Gastrocnemius medialis (tissue), 4 donors: ENCODE data around the gene ABCA8. TPM values are rescaled to one million over a fixed set of nuclear protein-coding genes. Genes with fewer than 3 reads are reported as not detected.
A peak's percentile ranks its signal among the peaks of the same experiment; 100 is the strongest.

Source experiments
- ATAC-seq, 2 donors: fragments of 150-250 bp; one replicate each; pipeline ENCODE4 v1.9.1; 2016
- DNase-seq, 2 donors: peaks; one replicate each; pipeline ENCODE4 v3.0.0-alpha.2; 2019
- H3K27ac ChIP-seq, 4 donors: fragments of 200-600 bp; sonication (generic); 1 replicate in 1 of 4; 2 replicates in 3 of 4; pipeline ENCODE4 v1.5.1; 2016 to 2018; ENCODE audit warnings: mild to moderate bottlenecking in 2 of 4, moderate library complexity in 1 of 4
- H3K27me3 ChIP-seq, 3 donors: fragments of 200-600 bp; sonication (generic) in 2 of 3; 1 replicate in 1 of 3; 2 replicates in 2 of 3; pipeline versions ENCODE4 v1.5.1 to v1.6.0; 2016 to 2019; ENCODE audit warnings: mild to moderate bottlenecking in 1 of 3, moderate library complexity in 1 of 3
- H3K36me3 ChIP-seq, 2 donors: fragments of 200-600 bp; sonication (generic) in 1 of 2; one replicate each; pipeline ENCODE4 v1.5.1; 2017 to 2018
- H3K4me1 ChIP-seq, 2 donors: fragments of 200-600 bp; sonication (generic) in 1 of 2; one replicate each; pipeline ENCODE4 v1.5.1; 2016 to 2017; ENCODE audit warnings: mild to moderate bottlenecking in 2 of 2
- H3K4me3 ChIP-seq, 4 donors: fragments of 200-600 bp; sonication (generic) in 3 of 4; 1 replicate in 1 of 4; 2 replicates in 3 of 4; pipeline ENCODE4 v1.5.1; 2016 to 2019; ENCODE audit warnings: mild to moderate bottlenecking in 2 of 4
- H3K9me3 ChIP-seq, 3 donors: fragments of 200-600 bp; sonication (generic) in 2 of 3; 1 replicate in 1 of 3; 2 replicates in 2 of 3; pipeline ENCODE4 v1.5.1; 2016 to 2019
- POLR2A ChIP-seq, 2 donors: fragments of 450-650 bp; IDR thresholded peaks; one replicate each; pipeline ENCODE4 v1.6.1; 2017; ENCODE audit warnings: antibody characterized with exemption in 2 of 2, mild to moderate bottlenecking in 2 of 2, moderate library complexity in 2 of 2
- in situ Hi-C, 4 donors: fragments of 200-750 bp; cut with MboI; loops; one replicate each; pipeline versions ENCODE4 v1.15.0 to v1.8.0; 2017; ENCODE audit warnings: low sequenced_read_pairs in 4 of 4
- intact Hi-C: fragments of 100-400 bp; cut with DNase I; formaldehyde crosslinking; loops from one replicate; pipeline ENCODE4 v1.15.1; 2023; ENCODE audit warnings: low total_unique reads
- total RNA-seq, 4 donors: library from RNA; depleted of rRNA; stranded (reverse); fragments of >200 nt; gene quantifications; one replicate each; pipeline versions ENCODE4 v1.1.0 to v1.2.3, GENCODE V29; 2016
- TF ChIP-seq, protein P1 (sequence below), 5 experiments: fragments of 450-650 bp in 3 of 5; fragments of 200-600 bp in 2 of 5; sonication (generic) in 2 of 5; IDR thresholded peaks in 4 of 5; conservative IDR thresholded peaks in 1 of 5; 1 replicate in 4 of 5; 2 replicates in 1 of 5; pipeline ENCODE4 v1.5.1; 2016 to 2019; ENCODE audit warnings: antibody characterized with exemption in 5 of 5, mild to moderate bottlenecking in 3 of 5, moderate library complexity in 3 of 5

Gene ABCA8
- total RNA-seq, 4 donors from 2014 or later = 8.4 to 24.9 (median 21.7) TPM

DNA sequence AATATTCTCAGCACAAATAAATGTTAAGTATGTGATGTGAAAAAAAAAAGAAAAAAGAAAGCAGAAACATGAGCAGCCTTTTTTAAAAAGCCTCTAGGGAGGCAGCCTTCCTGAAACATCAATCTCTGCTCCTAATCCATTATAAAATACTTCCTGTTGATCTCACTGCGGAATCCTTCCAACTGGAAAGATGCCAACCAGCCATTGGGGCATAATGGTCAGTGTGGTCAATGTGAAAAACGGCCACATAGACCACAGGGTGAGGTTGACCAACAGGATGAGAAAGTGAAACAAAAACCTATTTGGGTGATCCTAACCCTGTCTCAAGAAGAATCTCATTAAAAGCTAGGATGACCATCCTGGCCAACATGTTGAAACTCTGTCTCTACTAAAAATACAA is 26.1 kb upstream of the ABCA8 start:
- ATAC-seq (peak; percentile 33 to 69), DNase-seq (peak in 1 of 2 donors; percentile 46)
- intact Hi-C loops = no loop called here
- Histone ChIP-seq H3K4me1 (no peaks in the 10 kb centered on the region), H3K27me3 (no peaks in the 10 kb centered on the region), H3K27ac (peak overlapping the region in 1 of 4 donors; percentile 15), H3K36me3 (peaks cover 0 to 35% of the 10 kb centered on the region in 2 donors), H3K9me3 (no peaks in the 10 kb centered on the region), H3K4me3 (no peak overlapping the region)
- no peak for TF ChIP-seq POLR2A (IDR thresholded peaks at IDR 0.05)
- in situ Hi-C loops = no loop called here

DNA sequence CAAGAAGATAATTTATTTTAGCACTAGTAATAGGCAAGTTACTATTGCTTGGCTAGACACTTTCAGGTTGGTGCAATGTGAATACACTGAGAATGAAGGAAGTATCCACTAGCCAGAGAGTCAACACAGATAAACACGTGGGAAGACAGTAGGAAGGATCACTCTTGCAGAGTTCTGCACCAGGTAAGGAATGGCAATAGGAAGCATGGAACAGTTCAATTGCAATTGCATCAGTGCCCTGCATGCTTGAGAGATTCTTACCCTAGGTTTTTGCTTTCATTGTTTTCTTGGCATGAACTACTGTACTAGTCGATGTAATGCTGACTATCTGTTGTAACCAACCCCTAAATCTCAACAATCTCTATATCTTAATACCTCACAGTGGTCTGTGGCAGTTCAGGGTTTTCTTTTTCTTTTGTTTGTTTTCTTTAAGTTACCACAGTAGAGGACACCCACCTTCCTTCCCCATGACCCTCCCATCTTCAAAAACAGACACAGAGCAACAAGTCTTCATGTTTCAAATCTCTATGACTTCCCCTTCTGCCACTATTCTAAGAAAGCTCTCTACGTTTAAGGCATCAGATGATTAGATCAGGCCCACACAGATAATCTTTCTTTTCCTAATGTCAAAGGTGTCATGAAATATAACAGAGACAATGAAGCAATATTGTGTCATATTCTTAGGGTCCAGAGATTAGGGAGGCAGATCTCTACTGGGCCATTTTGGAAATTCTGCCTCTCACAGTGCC is 18.1 kb upstream of the ABCA8 start:
- intact Hi-C loops = no loop called here
- Histone ChIP-seq H3K27me3 (no peaks in the 10 kb centered on the region), H3K4me3 (no peak overlapping the region), H3K4me1 (no peaks in the 10 kb centered on the region), H3K9me3 (no peaks in the 10 kb centered on the region), H3K27ac (no peak overlapping the region), H3K36me3 (peaks cover 0 to 33% of the 10 kb centered on the region in 2 donors)
- TF ChIP-seq POLR2A (IDR thresholded peaks at IDR 0.05) = no peak
- TF ChIP-seq, protein P1, sequence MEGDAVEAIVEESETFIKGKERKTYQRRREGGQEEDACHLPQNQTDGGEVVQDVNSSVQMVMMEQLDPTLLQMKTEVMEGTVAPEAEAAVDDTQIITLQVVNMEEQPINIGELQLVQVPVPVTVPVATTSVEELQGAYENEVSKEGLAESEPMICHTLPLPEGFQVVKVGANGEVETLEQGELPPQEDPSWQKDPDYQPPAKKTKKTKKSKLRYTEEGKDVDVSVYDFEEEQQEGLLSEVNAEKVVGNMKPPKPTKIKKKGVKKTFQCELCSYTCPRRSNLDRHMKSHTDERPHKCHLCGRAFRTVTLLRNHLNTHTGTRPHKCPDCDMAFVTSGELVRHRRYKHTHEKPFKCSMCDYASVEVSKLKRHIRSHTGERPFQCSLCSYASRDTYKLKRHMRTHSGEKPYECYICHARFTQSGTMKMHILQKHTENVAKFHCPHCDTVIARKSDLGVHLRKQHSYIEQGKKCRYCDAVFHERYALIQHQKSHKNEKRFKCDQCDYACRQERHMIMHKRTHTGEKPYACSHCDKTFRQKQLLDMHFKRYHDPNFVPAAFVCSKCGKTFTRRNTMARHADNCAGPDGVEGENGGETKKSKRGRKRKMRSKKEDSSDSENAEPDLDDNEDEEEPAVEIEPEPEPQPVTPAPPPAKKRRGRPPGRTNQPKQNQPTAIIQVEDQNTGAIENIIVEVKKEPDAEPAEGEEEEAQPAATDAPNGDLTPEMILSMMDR (IDR thresholded peaks at IDR 0.05 in 4 of 5, conservative IDR thresholded peaks at IDR 0.05 in 1 of 5) = no peak
- no peak for DNase-seq
- ATAC-seq = no peak
- in situ Hi-C loops = loop anchor here in 2 of 4 donors (5.0 to 10.0 kb wide), 2 partner anchors 196 to 198 kb away; no protein-coding TSS in a partner anchor

DNA sequence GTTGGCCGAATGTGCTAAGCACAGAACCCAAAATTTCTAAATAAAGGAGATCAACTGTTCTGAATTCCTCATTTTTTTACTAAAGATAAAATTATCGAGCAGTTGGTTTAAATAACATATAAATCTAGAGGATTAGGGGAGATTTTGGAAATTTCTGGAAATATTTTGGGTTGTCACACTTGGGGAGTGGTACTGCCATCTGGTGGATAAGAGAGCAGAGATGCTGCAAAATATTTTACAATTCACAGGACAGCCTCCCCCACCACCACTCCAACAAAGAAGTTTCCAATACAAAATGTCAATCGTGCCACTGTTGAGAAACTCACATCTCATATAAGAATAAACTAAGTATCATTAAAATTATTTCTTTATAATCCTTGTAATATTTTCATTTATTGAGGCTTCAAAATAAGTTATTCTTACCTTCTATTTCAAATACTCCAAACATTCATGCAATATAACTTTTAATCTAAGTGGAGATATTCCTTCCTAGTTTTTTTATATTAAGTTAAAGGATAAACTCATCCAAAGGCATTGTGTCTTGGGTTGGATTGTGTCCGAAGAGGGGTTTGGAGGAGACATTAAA is 17.0 kb upstream of the ABCA8 start:
- Histone ChIP-seq H3K27ac (no peak overlapping the region), H3K4me3 (no peak overlapping the region), H3K36me3 (peaks cover 0 to 32% of the 10 kb centered on the region in 2 donors), H3K27me3 (no peaks in the 10 kb centered on the region), H3K4me1 (no peaks in the 10 kb centered on the region), H3K9me3 (no peaks in the 10 kb centered on the region)
- no peak for DNase-seq
- ATAC-seq = no peak
- TF ChIP-seq POLR2A (IDR thresholded peaks at IDR 0.05) = no peak
- TF ChIP-seq, protein P1 (IDR thresholded peaks at IDR 0.05 in 4 of 5, conservative IDR thresholded peaks at IDR 0.05 in 1 of 5) = peak; percentile 25 to 52 (median 44)
- in situ Hi-C loops = loop anchor here in 2 of 4 donors (5.0 to 10.0 kb wide), 2 partner anchors 195 to 197 kb away; no protein-coding TSS in a partner anchor
- intact Hi-C loops = loop anchor here (1.0 kb wide), 1 partner anchor 196 kb away; no protein-coding TSS in a partner anchor

DNA sequence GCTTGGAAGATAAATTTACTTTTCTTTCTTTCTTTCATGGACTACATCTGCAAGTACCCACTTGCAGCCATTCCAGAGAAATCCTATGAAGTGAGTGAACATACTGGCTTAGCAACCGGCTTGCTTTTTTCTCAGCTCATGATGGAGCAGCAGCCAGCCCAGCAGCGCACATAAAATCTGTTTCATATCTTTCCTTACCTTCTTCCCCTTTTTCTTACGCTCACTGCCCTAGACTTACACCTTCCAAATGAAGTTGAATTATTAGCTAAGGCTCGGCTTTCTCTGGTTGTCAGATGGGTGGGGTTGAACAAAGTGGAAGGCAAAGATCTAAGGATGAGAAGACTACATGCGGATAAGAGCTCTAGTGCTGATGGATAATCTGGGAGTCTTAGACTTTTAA is 13.9 kb upstream of the ABCA8 start:
- in situ Hi-C loops (loop anchor here in 2 of 4 donors (5.0 to 10.0 kb wide), 2 partner anchors 192 to 194 kb away; no protein-coding TSS in a partner anchor), intact Hi-C loops (no loop called here)
- no peak for ATAC-seq
- H3K27ac ChIP-seq = no peak overlapping the region
- DNase-seq = no peak
- no peaks in the 10 kb centered on the region for H3K9me3 ChIP-seq
- H3K4me3 ChIP-seq = no peak overlapping the region
- TF ChIP-seq, protein P1 (IDR thresholded peaks at IDR 0.05 in 4 of 5, conservative IDR thresholded peaks at IDR 0.05 in 1 of 5) = no peak
- TF ChIP-seq POLR2A (IDR thresholded peaks at IDR 0.05) = no peak
- no peaks in the 10 kb centered on the region for H3K27me3 ChIP-seq
- peaks cover 0 to under 1% of the 10 kb centered on the region in 2 donors for H3K36me3 ChIP-seq
- H3K4me1 ChIP-seq = no peaks in the 10 kb centered on the region

DNA sequence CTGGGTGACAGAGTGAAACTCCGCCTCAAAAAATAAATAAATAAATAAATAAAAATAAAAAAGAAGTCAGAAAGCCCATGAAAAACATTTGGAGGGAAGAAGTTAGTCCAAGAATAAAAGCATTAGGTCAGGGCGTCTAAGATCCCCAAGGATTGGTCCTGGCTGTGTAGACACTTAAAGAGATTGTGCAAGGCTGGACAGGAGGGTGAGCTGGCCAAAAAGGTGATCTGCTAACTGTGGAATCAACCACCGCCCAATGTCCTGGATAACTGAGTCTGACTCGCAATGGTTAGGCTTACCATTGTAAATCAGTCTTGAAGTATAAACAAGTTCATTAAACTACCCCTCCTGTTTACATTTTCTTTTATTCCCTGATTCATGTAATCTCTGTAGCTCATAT is 8.8 kb upstream of the ABCA8 start:
- peak overlapping the region in 2 of 4 donors; percentile 18 to 27 for H3K27ac ChIP-seq
- intact Hi-C loops = no loop called here
- no peaks in the 10 kb centered on the region for H3K36me3 ChIP-seq
- H3K9me3 ChIP-seq = no peaks in the 10 kb centered on the region
- peak; percentile 74 to 79 for ATAC-seq
- DNase-seq = peak; percentile 9 to 58
- no peaks in the 10 kb centered on the region for H3K4me1 ChIP-seq
- in situ Hi-C loops = loop anchor here in 1 of 4 donors (10.0 kb wide), 1 partner anchor 189 kb away; no protein-coding TSS in a partner anchor
- H3K27me3 ChIP-seq = no peaks in the 10 kb centered on the region
- TF ChIP-seq, protein P1 (IDR thresholded peaks at IDR 0.05 in 4 of 5, conservative IDR thresholded peaks at IDR 0.05 in 1 of 5) = no peak
- TF ChIP-seq POLR2A (IDR thresholded peaks at IDR 0.05) = no peak
- no peak overlapping the region for H3K4me3 ChIP-seq
